ENCODE data around the gene APOA4.

GRCh38 chr11:116825434-116825833 is 2.3 kb upstream of the APOA4 start:
- TF ChIP-seq CTCF (IDR thresholded peaks at IDR 0.05) (no peak), POLR2A (IDR thresholded peaks at IDR 0.05) (no peak)
